GM19455 (cell line): ENCODE measurements around the gene SULT1C4.
"Not testable (repeated sequence)": the region's sequence is repeated elsewhere in the genome, so short reads cannot be mapped to it uniquely, and the experiment has no call there.

Source experiments
- ATAC-seq: cut with Tn5 transposase; IDR thresholded peaks from one replicate; pipeline ENCODE4 v1.9.1; 2021; ENCODE audit not compliant: unreplicated experiment

The SULT1C4 gene

DNA sequence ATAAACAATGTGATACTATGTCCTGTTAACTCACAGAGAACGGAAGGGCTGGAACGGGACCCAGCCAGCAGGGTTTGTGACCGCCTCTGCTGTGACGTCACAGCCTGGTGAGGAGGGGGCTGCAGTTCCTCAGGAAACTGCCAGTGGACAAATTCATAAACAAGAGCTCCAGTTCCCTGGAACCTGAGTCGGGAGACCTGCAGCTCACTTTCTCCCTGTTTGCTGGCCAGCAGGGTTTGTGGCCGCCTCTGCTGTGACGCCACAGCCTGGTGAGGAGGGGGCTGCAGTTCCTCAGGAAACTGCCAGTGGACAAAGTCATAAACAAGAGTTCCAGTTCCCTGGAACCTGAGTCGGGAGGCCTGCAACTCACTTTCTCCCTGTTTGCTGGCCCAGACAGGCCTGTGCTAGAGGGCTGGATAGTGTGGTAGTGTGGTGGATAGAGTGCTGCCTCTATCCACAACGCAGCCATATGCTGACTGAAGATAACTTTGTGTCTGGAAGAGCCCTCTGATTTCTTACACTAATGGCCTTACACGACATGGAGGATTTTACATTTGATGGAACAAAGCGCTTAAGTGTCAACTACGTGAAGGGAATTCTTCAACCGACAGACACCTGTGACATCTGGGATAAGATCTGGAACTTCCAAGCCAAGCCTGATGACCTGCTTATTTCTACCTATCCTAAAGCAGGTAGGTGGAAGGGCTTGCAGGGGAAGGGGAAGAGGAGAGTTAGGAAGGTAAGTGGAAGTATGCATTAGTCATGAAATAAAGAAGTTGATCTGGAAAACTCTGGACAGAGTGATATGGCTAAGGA lies at the start of gene SULT1C4:
Gene SULT1C4 (plus strand): TSS at position 140 of the 816 bp plus-strand sequence. CDS start 384 bp downstream, at position 524.
- no peak for ATAC-seq

DNA sequence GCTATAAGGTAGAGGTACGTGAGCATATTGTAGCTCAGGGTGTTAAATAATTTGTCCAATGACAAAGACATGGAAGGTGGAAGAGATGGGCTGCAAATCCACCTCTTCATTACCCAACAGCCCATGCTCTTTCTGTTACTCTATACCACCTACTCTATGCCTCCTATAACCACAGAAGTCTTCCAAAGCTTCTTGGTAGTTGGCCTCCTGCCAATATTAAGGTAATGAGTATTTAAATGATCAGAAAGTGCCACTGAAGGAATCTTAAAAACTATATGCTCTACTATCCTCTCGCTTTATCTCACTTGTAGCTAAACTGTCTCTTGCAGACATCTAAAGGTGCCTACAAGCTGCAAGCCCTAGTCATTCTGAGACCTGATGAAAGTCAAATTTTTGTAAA lies 48.0 kb upstream of the SULT1C4 start:
- ATAC-seq: no peak

DNA sequence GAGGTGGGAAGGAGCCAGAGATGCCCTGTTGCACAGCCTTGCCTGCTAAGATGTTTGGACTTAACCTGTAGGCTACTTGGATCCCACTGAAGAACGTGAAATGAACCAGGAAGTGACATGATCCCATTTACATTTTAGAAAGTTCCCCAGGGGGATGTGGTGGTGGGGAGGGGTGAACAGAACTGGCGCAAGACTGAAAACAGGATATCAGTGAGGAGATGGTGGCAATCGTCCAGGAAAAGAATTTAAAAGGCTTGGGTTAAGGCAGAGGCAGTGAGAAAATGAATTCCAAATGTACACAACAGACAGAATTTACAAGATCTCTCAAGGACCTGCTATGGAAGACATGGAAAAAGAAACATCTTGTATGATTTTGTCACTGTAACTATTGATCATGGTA lies 46.8 kb upstream of the SULT1C4 start:
- ATAC-seq: no peak

DNA sequence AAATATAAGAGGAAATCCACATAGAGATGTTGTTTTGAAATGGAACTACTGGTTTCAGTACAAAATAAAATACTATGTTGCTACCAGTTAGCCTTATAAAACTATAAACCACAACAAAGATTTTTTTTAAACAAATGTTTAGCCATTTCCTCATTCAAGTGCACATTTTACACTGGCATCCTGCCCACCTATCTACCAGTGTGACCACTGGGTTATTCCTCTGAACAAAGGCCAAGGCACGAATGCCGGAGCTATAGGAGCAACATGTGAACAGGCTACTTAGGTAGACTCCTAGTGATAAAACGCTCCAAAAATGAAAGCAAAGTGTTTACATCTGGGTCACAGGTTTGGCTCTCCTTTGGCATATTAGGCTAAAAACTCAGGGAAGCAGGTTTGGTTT lies 31.8 kb upstream of the SULT1C4 start:
- no peak for ATAC-seq

DNA sequence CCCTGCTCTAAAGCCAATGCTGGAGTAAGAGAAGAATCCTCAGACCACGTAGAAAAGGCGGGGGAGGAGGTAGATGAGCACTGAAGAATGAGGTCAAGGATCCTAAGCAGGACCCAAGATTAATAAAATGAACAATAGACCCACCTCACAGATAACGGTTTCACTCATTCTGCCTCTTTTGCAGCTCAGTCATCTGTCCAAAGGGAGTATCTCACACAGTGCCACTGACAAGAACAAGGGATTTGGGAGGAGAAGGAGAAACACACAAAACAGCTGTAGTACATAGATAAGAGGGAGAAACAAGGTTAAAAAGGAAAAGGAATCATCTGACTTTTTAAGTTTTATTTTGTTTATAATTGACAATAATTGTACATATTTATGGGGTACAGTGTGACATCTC lies 30.9 kb upstream of the SULT1C4 start:
- ATAC-seq: no peak

DNA sequence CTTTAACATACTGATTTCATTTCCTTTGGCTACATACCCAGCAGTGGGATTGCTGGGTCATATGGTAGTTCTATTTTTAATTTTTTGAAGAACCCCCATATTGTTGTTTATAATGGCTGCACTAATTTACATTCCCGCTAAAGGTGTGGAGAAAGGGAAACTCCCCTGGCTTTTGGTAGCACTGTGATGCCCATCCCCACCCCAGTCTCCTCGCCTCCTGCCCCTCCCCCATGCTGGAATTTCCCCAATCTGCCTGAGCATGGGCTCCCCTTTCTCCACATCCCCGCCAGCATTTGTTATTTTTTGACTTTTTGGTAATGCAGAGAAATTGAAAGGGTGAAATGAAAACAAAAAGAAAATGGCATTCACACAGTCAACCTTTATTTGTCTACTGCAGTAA lies 30.0 kb upstream of the SULT1C4 start:
- no peak for ATAC-seq

DNA sequence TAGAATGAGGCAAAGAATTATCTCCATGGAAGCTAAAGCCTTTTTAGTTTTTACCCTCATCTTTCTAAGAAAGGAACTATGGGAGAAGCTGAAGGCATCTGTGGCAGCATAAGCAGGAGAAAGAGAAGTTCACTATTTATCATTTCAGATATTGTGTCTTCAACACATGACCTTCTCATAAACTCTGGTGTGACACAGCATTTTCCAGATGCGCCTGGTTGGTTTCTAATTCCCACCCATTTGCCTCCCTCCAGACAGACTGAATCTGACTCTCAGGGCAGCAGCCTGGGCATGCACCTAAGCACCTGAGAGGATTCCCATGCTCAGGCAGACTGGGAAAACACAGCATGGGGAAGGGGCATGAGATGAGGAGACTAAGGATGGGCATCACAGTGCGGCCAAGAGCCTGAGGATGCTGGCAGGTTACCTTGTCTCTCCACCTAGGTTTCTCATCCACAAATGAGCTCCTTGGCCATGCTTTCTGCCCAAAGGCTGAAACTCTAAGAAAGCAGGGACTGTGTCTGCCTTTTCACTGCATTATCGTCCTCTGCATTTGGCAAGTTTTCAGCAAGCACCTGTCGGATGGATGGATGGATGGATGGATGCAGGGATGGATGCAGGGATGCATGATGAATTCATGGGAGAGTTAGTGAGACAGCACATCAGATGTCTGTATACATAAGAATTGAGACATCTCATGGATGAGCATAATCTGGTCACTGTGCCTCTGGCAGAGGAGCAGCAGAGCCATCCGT lies 28.8 kb upstream of the SULT1C4 start:
- no peak for ATAC-seq

DNA sequence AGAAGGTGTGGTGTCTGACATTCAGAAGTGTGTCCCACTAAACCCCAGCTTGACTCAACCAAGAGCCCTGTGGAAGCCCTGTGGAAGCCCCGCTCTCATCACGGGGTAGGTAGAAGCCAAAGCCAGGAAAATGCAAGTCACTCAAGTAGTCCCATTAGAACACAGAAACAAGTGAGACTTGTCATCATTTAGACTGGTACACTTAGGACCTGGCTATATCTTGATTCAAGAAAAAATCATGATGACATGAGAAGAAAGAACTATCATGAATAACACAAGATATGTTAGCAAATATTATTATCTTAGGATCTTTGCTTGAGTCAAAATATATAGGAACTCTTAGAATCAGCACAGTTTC lies 28.2 kb upstream of the SULT1C4 start:
- ATAC-seq: no peak

DNA sequence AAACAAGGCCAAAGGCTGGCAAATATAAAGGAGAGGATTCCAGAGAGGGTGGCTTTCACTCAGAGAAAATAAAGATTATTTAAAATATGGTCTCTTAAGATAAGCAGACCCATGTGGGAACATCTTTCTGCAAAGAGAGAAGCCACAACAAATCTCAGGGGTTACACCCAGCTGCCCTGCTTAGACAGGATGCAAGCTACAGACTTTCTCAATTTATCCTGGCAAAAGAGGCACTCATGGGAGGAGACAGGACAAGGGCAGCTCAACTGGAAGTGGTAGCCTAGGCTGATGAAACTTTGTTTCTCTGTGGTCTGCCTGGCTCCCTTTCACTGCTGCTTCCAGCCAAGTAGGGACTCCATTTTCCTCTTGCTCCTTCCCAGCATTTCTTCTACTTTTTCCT lies 25.9 kb upstream of the SULT1C4 start:
- ATAC-seq: no peak

DNA sequence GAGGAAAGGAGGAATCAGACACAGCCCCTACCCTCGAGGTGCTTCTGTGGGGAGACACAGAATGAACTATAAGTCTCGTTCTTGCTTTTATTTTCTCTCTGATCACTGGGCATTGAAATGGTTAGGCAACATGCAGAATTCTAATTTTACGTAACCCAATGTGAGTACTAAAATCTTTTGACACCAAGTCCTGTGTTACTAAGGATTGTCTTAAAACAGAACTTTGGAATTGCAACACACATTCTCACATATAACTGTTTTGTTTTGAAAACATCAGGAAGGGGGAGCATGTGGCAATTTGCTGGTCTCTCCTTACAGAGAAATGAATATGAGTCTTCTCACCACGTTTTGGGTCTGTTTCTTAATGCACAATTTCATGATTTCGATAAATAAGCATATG lies 23.6 kb upstream of the SULT1C4 start:
- no peak for ATAC-seq

DNA sequence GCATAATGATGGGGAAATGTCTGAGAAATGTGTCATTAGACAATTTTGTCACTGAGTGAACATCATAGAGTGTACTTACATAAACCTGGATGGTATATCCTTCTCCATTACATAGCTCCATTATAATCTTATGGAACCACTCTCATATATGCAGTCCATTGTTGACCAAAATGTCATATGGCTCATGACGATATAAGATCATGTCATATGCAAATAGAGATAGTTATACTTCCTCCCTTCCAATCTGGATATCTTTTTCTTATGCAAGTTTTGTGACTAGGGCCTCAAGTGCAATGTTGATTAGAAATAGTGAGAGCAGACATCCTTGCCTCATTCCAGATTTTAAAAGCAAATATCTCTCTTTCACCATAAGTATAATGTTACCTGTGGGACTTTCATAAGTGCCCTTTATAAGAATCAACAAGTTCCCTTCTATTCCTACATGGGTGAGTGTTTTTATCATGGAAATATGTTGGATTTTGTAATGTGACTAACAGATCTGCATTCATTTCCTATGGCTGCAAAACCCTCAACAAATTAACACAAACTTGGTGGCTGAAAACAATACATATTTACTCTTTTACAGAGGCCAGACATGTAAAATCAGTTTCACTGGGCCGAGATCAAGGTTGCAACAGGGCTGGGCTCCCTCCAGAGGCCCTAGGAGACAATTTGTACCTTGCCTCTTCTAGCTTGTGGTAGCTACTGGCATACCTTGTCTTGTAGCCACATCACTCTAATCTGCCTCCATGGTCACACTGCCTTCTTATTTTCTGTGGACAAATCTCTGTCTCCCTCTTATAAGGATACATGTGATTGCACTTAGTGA lies 21.6 kb upstream of the SULT1C4 start:
- no peak for ATAC-seq

DNA sequence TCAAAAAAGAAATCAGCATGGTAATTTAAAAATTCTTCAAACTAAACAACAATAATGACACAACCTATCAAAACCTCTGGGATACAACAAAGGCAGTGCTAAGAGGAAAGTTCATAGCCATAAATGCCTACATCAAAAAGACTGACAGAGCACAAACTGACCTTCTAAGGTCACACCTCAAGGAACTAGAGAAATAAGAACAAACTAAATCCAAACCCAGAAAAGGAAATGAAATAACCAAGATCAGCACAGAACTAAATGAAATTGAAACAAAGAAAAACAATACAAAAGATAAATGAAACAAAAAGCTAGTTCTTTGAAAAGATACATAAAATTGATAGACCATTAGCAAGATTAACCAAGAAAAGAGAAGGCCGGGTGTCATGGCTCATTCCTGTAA lies 18.4 kb upstream of the SULT1C4 start:
- ATAC-seq: not testable (repeated sequence)

DNA sequence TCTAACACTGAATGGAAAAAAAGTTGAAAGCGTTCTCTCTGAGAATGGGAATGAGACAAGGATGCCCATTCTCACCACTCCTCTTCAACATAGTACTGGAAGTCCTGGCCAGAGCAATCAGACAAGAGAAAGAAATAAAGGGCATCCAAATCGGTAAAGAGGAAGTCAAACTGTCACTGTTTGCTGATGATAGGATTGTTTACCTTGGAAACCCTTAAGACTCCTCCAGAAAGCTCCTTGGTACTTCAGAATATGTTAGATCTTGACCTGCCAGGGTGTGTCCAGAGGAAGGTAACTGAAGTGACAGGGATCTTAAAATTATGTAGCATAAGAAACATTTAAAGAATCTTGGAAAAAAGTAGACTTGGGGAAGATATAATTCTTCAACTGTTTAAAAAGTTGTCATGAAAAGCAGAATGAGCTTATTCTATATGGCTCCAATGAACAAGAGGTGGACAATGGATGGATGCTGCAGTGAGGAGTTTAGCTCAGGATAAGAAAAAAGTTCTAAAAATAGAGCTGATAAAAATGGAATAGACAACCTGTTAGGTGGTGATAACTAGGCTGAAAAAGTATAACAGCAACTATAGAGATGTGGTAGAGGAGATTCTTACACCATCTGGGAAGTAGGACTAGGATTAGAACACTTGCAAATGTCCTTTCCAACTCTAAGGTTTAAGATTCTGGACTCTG lies 16.8 kb upstream of the SULT1C4 start:
- ATAC-seq: no peak

DNA sequence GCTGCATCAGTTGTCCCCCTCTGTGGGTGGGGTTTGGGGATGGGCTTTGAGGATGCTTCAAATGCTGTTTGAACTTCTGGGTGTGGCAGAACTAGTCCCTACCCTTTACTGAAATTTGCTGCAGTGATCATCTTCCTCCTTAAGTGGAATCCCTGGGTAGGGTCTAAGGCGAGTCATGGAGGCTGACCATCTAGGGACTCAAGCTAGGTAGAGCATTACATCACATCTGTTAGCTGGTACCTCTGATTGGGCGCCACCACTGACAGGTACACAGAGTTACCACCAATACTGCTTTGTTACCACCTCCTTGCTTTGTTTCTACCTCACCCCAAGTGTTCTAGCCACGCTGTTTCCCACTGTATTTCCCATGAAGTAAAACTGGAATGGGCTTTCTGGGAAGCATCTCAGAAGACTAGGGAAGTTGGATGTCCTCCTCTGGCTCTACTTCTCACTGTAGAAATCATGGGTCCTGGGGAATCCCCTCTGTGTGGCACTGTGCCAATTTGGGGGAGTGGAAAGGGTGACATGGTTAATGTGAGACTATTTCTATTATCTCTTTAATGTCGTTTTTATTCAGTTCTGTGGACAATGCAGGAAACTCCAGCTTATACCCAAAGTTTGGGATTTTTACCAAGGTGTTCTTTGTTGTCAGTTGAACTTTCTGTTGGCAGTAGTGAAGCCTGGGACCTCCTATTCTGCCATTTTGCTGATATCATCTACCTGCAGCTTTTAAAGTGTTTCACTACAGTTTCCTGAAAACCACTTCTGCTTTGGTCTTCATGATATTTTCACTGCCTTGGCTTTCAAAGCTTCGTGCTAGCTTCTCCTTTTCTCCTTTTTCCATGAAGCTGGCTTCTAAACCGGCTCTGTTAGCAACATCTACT lies 14.5 kb upstream of the SULT1C4 start:
- no peak for ATAC-seq

DNA sequence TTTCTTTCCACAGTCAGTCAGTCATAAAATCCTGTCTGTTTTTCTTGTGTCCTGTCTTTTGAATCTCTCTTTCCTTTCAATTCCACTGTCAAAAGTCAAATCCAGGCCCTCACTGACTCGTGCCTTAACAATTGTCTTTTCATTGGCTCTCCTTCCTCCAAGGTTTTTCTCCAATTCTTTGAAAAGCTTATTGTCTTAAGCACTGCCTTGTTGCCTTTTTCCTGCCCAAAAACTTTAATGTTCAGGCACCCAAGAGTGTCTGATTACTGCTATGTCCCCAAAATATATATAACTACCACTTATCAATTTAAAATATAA lies 13.9 kb upstream of the SULT1C4 start:
- no peak for ATAC-seq

DNA sequence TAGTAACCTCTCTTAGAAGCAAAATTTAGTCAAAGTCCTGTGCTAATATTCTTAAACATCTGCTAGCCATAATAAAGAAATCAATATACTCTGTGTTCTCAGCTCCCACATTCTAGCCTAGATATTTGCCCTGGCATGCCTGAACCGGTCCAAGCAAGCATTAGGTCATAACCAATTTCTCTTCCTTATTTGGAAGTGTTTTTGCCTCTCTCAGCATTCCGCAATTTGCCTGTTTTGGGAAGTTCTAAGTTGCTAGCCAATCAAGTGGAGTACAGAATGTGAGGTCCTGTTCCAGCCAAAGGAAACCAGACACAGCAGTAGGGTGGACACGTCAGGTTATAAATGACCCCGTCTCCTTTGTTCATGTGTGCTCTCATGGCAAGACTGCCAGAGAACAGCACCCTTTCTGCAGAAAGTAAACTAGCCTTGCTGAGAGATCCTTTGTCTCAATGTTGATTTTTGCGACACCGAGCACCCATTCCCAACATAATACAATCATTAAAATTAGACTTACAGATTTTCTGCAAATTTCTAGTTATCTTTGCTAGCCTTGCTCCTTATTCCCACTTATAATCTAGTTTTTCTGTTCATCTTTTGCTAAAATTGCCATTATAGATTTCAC lies 13.0 kb upstream of the SULT1C4 start:
- no peak for ATAC-seq

DNA sequence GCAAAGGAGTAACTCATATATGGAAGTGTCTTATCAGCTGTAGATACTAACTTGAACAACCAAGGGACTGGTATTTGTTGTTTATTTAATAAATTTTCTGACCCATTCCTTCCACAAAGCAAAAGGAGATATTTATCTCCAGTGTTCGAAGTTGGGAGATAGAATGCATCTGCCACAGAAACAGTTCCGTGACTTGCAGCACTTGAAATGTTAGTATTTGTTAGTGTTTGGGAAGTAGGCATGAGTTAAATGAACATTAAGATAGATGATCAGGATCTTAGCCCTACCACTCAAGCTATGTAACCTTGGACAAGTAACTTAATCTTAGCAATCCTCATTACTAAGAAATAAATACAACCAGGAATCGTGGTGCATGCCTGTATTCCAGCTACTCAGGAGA lies 12.1 kb upstream of the SULT1C4 start:
- ATAC-seq: no peak

DNA sequence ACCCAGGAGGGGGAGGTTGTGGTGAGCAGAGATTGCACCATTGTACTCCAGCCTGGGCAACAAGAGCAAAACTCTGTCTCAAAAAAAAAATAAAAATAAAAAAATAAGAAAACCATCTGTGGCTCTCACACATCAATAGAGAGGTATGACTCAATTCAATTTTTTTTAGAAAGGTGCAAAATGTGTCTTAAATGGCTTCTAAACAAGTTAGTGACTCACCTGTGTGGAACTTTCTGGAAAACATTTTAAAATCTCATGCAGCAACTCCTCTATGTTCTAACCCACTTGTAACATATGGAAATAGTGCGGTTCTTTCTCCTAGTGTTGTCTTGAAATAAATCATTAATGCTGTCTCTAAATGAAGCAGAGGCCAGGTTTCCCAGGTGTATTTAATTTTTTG lies 10.7 kb upstream of the SULT1C4 start:
- no peak for ATAC-seq

DNA sequence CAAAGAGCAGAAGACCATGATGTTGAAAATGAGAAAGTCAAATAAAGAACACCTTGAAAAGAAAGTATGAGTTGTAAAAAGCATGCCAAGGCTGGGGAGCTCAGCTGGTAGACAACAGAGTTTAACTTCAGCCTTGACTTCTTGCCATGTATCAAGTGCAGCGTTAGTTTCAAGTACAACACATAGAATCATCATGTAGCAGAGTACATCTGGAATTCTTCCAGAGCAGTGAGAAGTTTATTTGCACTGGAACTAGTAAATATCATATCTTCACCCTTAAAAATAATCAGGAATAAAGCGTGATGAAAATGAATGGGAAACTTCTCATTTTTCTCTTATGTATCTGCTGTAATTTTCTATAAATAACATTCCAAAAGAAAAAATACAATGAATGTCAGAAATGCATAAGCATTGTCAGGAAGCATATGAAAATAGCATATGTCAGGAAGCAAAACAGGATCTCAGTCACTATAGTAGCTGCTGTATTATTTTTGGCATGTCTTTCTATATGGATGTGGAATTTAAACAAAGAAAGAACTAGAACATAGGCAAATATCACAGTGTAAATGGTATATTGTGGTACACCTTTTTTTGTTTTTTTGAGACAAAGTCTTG lies 10.1 kb upstream of the SULT1C4 start:
- ATAC-seq: no peak
